Sigmoid colon (tissue), 7 donors: Measurements from ENCODE around the gene CABLES1. TPM values are rescaled to one million over a fixed set of nuclear protein-coding genes. Genes with fewer than 3 reads are reported as not detected.
A peak's percentile ranks its signal among the peaks of the same experiment; 100 is the strongest.

ENCODE experiments used
- DNase-seq: peaks from one replicate; pipeline ENCODE4 v3.0.0-alpha.2; 2019
- H3K27ac ChIP-seq, 4 donors: fragments of 200-600 bp; sonication (generic); one replicate each; pipeline ENCODE4 v1.5.1; 2016 to 2019; ENCODE audit warnings: mild to moderate bottlenecking in 1 of 4
- H3K27me3 ChIP-seq, 3 donors: fragments of 200-600 bp; sonication (generic); one replicate each; pipeline ENCODE4 v1.5.1; 2019; ENCODE audit warnings: mild to moderate bottlenecking in 1 of 3
- H3K36me3 ChIP-seq, 4 donors: fragments of 200-600 bp; sonication (generic); one replicate each; pipeline ENCODE4 v1.5.1; 2016 to 2019
- H3K4me1 ChIP-seq, 4 donors: fragments of 200-600 bp; sonication (generic); one replicate each; pipeline ENCODE4 v1.5.1; 2017 to 2019
- H3K4me3 ChIP-seq, 4 donors: fragments of 200-600 bp; sonication (generic); one replicate each; pipeline ENCODE4 v1.5.1; 2017 to 2019; ENCODE audit warnings: mild to moderate bottlenecking in 2 of 4, moderate library complexity in 1 of 4
- H3K9me3 ChIP-seq, 4 donors: fragments of 200-600 bp in 3 of 4; sonication (generic) in 3 of 4; one replicate each; pipeline versions ENCODE4 v1.5.1 to v1.6.1; 2013 to 2019
- EP300 ChIP-seq, 4 donors: sonication (generic); formaldehyde crosslinking; IDR thresholded peaks; one replicate each; pipeline ENCODE4 v1.6.1; 2017; ENCODE audit warnings: antibody characterized with exemption in 4 of 4
- POLR2A ChIP-seq, 2 donors: fragments of 450-650 bp; IDR thresholded peaks; one replicate each; pipeline ENCODE4 v1.6.1; 2016; ENCODE audit warnings: antibody characterized with exemption in 2 of 2, mild to moderate bottlenecking in 2 of 2, moderate library complexity in 2 of 2
- POLR2AphosphoS5 ChIP-seq, 4 donors: sonication (generic); formaldehyde crosslinking; IDR thresholded peaks; one replicate each; pipeline ENCODE4 v1.6.1; 2017; ENCODE audit warnings: antibody characterized with exemption in 4 of 4
- WGBS, 2 donors: extraction: QIAGEN DNeasy Blood & Tissue Kit; methylation state at CpG; one replicate each; pipeline ENCODE4 v1.1.7; 2013; 5-methylcytosine and 5-hydroxymethylcytosine counted together
- intact Hi-C: fragments of 100-400 bp; cut with DNase I; formaldehyde crosslinking; loops from one replicate; pipeline ENCODE4 v1.15.1; 2023
- polyA plus RNA-seq, 3 donors: library from polyadenylated mRNA; stranded (reverse); fragments of 200-250 nt; gene quantifications; one replicate each; pipeline ENCODE4 v1.2.3, GENCODE V29; 2013
- total RNA-seq, 4 donors: library from RNA; depleted of rRNA; stranded (reverse); fragments of >200 nt; gene quantifications; one replicate each; pipeline ENCODE4 v1.1.0, GENCODE V29; 2016
- TF ChIP-seq, protein P1 (sequence below), 4 experiments: fragments of 450-650 bp in 3 of 4; fragments of 200-600 bp in 1 of 4; IDR thresholded peaks; one replicate each; pipeline ENCODE4 v1.5.1; 2016 to 2019; ENCODE audit warnings: antibody characterized with exemption in 4 of 4, mild to moderate bottlenecking in 3 of 4, moderate library complexity in 2 of 4
- donor health status: healthy with polysubstance abuse.
- donor health status: Bipolar disorder and iron deficiency.
- donor health status: healthy.

CABLES1 gene
- total and polyA plus RNA-seq, 7 donors: 1.9 to 7.2 (median 3.9) TPM

DNA sequence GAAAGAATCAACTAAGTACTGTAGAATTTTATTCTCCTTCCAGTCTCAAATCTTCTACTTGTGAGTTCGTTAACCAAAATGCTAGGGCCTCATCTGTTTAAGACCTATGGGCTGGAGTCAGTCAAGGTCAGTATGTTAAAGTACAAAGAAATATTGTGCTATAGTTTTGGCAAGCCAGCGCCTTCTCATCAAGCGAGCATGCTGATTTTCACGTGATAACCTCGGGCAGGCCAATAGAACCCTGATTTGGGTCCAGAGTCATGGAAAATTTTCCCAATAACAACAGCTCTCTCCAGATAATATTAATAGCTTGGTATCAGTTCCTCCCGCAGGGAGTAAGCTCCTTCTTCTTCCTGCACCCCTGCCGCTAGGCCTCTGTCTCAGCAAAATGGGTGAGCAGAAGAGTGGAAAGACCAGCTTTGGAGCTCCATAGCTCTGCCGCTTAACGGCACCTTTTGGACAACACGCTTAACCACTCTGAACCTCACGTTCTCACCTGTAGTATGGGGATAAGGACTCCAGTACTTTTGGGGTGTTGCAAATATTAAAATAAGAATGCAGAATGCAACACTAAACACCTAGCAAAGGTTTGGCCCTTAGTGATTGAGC, 11.7 kb downstream of the CABLES1 start:
- intact Hi-C loops: no loop called here
- Histone ChIP-seq H3K36me3 (no peaks in the 10 kb centered on the region), H3K9me3 (no peaks in the 10 kb centered on the region), H3K27me3 (no peaks in the 10 kb centered on the region), H3K4me3 (no peak overlapping the region), H3K4me1 (peaks cover 0 to 19% (median 10%) of the 10 kb centered on the region in 4 donors), H3K27ac (no peak overlapping the region)
- TF ChIP-seq, protein P1, sequence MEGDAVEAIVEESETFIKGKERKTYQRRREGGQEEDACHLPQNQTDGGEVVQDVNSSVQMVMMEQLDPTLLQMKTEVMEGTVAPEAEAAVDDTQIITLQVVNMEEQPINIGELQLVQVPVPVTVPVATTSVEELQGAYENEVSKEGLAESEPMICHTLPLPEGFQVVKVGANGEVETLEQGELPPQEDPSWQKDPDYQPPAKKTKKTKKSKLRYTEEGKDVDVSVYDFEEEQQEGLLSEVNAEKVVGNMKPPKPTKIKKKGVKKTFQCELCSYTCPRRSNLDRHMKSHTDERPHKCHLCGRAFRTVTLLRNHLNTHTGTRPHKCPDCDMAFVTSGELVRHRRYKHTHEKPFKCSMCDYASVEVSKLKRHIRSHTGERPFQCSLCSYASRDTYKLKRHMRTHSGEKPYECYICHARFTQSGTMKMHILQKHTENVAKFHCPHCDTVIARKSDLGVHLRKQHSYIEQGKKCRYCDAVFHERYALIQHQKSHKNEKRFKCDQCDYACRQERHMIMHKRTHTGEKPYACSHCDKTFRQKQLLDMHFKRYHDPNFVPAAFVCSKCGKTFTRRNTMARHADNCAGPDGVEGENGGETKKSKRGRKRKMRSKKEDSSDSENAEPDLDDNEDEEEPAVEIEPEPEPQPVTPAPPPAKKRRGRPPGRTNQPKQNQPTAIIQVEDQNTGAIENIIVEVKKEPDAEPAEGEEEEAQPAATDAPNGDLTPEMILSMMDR (IDR thresholded peaks at IDR 0.05): no peak
- no peak for TF ChIP-seq EP300 (IDR thresholded peaks at IDR 0.05)
- no peak for TF ChIP-seq POLR2AphosphoS5 (IDR thresholded peaks at IDR 0.05)
- TF ChIP-seq POLR2A (IDR thresholded peaks at IDR 0.05): no peak
- WGBS, 2 donors: 94 to 95% methylated on average over 11 of the region's 11 CpGs
- no peak for DNase-seq

DNA sequence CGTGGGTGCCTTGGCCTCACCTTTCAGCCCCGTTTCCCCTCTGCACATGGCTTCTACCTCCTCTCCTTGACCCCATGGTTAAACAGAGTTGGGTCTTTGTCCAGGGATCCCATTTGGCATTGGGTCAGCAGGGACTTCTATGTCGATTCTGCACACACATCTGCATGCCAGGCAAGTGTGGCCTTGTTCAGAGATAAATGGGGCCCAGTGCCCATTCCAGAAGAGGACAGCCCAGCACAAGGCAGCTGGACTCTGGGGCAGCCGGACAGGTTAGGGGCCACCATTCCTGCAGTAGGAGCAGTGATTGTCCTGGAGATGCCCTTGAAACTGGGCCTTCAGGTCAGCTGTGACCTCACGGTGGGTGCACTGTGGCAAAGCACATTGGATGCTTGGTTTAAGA, 13.1 kb downstream of the CABLES1 start:
- no peak for DNase-seq
- intact Hi-C loops: no loop called here
- no peak overlapping the region for H3K27ac ChIP-seq
- WGBS, 2 donors: 94% methylated on average over 5 of the region's 5 CpGs
- H3K9me3 ChIP-seq: no peaks in the 10 kb centered on the region
- TF ChIP-seq POLR2AphosphoS5 (IDR thresholded peaks at IDR 0.05): no peak
- TF ChIP-seq EP300 (IDR thresholded peaks at IDR 0.05): no peak
- no peak for TF ChIP-seq POLR2A (IDR thresholded peaks at IDR 0.05)
- peaks cover 0 to 8% (median 5%) of the 10 kb centered on the region in 4 donors for H3K4me1 ChIP-seq
- H3K4me3 ChIP-seq: no peak overlapping the region
- H3K27me3 ChIP-seq: no peaks in the 10 kb centered on the region
- no peaks in the 10 kb centered on the region for H3K36me3 ChIP-seq

GRCh38 chr18:23149570-23149969, 14.3 kb downstream of the CABLES1 start:
- no peaks in the 10 kb centered on the region for H3K4me1 ChIP-seq
- 95 to 96% methylated on average over 10 of the region's 10 CpGs for WGBS, 2 donors
- H3K27me3 ChIP-seq: no peaks in the 10 kb centered on the region
- H3K27ac ChIP-seq: no peak overlapping the region
- peak; percentile 59 for DNase-seq
- TF ChIP-seq, protein P1 (IDR thresholded peaks at IDR 0.05): no peak
- no peak for TF ChIP-seq POLR2A (IDR thresholded peaks at IDR 0.05)
- TF ChIP-seq EP300 (IDR thresholded peaks at IDR 0.05): no peak
- TF ChIP-seq POLR2AphosphoS5 (IDR thresholded peaks at IDR 0.05): no peak
- no peaks in the 10 kb centered on the region for H3K36me3 ChIP-seq
- no peak overlapping the region for H3K4me3 ChIP-seq
- no peaks in the 10 kb centered on the region for H3K9me3 ChIP-seq
- intact Hi-C loops: no loop called here

GRCh38 chr18:23151414-23152099, 16.3 kb downstream of the CABLES1 start:
- Histone ChIP-seq H3K4me3 (no peak overlapping the region), H3K4me1 (peaks cover 0 to 9% (median 0%) of the 10 kb centered on the region in 4 donors), H3K27me3 (no peaks in the 10 kb centered on the region), H3K36me3 (no peaks in the 10 kb centered on the region), H3K27ac (no peak overlapping the region), H3K9me3 (no peaks in the 10 kb centered on the region)
- DNase-seq: no peak
- WGBS, 2 donors: 96 to 98% methylated on average over 11 of the region's 11 CpGs
- TF ChIP-seq POLR2A (IDR thresholded peaks at IDR 0.05) (no peak), POLR2AphosphoS5 (IDR thresholded peaks at IDR 0.05) (no peak), EP300 (IDR thresholded peaks at IDR 0.05) (no peak)
- TF ChIP-seq, protein P1 (IDR thresholded peaks at IDR 0.05): no peak
- intact Hi-C loops: no loop called here

GRCh38 chr18:23154030-23154429, 18.7 kb downstream of the CABLES1 start:
- 90 to 92% methylated on average over 6 of the region's 6 CpGs for WGBS, 2 donors
- Histone ChIP-seq H3K27me3 (no peaks in the 10 kb centered on the region), H3K4me3 (no peak overlapping the region), H3K36me3 (no peaks in the 10 kb centered on the region), H3K9me3 (no peaks in the 10 kb centered on the region), H3K27ac (no peak overlapping the region), H3K4me1 (peaks cover 0 to 9% (median 0%) of the 10 kb centered on the region in 4 donors)
- no peak for DNase-seq
- TF ChIP-seq POLR2AphosphoS5 (IDR thresholded peaks at IDR 0.05): no peak
- TF ChIP-seq EP300 (IDR thresholded peaks at IDR 0.05): no peak
- TF ChIP-seq POLR2A (IDR thresholded peaks at IDR 0.05): no peak
- TF ChIP-seq, protein P1 (IDR thresholded peaks at IDR 0.05): no peak
- intact Hi-C loops: no loop called here
